SKM-1 treated with dmso at 0.1 percent for 144 hours (cell line): Measurements from ENCODE around the gene CCDC178.
"Not testable (repeated sequence)": the region's sequence is repeated elsewhere in the genome, so short reads cannot be mapped to it uniquely, and the experiment has no call there.

Experiments
- DNase-seq: peaks from one replicate; lab custom pipeline; 2025; ENCODE audit not compliant: unreplicated experiment; lab: John Stamatoyannopoulos, UW

The CCDC178 gene

DNA sequence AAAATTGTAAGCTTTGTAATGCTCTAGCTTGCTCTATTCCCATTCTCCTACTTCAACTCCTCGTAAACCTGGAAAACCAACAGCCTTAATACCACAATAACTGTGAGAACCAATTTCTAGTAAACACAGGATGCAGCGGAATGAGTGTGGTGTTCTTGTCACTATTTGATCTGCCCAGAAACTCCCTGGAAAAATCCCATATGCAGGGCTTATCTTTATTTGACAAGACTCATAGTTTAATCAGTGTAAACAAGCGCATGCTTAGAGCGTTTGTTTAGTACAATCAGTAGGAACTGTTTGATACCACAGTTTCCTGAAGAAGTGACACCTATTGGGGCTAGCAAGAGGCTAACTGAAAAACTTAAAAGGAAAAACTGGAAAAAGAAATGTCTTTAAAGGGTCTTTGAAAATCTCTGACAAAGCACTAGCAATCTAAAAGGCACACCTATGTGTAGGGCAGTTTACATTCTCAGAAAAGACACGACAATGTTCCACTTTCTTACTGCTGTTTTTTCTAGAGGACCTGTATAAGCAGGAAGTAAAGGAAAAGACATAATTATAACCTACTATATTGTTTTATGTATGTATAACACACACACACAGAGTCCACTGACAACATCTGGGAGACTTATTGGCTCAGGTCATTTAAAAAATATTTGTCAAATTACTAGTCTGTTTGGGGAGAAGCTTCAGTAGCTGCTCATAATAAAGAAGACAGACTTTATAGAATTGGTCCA lies 426.3 kb downstream of the CCDC178 start:
- DNase-seq: no peak

DNA sequence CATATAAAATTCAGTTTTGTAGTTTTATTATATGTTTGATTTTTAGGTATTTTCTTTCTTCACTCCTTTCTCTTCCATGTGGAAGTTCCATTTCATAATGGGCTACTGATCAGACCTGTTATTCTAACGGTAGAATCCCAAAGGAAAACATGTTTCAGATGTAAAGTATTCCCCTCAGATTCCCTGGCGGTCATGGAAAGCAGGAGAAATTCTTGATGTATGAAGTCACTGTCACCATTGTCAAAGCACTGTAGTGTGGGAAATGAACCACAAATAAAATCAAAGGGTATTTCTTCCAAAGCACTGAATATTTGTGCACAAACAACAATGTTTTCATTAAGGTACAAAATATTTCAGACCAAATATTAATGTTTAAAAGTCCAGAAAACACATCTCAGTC lies 430.4 kb downstream of the CCDC178 start:
- no peak for DNase-seq

DNA sequence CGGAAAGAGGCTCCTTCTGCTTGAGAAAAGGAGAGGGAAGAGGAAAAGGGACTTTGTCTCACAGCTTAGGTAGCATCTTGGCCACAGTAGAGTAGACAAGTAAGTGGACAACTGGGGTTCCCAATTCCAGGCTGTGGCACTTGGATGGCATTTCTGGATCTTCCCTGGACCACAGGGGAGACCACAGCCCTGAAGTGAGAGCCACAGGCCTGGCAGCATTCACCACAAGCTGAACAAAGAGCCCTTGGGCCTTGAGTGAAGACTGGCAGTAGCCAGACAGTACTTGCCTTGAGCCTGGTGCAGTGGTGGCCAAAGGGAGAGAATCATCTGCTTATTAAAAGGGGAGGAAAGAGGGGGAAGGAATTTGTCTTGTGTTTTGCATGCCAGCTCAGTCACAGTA lies 441.6 kb downstream of the CCDC178 start:
- no peak for DNase-seq

DNA sequence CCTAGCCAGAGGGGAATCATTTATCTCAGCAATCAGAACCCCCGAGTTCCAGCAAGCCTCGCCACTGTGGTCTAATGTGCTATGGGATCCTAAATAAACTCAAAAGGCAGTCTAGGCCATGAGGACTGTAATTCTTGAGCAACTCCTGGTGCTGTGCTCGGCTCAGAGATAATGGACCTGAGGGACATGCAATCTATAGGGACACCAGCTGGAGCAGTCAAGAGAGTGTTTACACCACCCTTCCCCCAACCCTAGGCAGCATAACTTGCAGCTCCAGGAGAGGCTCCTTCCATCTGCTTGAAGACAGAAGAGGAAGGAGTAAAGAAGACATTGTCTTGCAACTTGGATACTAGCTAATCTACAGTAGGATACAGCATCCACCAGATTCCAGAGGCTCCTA lies 442.2 kb downstream of the CCDC178 start:
- no peak for DNase-seq

DNA sequence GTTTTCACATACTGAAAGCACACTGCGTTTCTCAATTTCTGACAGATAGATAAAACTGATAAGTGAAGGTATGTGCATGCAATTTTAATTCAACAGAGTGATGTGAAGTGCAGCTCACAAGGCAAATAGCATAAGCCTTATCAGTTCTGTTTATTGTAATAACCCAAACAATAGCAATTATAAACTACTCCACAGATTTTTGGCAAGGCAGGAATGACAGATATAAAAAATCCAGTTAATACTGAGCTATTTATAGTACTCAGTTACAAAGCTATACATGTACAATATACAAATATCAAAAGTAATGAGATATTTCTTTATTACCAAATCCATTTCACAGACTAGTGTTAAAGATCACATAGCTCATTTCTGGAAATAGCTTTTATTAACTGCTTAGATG lies 456.8 kb downstream of the CCDC178 start:
- no peak for DNase-seq

DNA sequence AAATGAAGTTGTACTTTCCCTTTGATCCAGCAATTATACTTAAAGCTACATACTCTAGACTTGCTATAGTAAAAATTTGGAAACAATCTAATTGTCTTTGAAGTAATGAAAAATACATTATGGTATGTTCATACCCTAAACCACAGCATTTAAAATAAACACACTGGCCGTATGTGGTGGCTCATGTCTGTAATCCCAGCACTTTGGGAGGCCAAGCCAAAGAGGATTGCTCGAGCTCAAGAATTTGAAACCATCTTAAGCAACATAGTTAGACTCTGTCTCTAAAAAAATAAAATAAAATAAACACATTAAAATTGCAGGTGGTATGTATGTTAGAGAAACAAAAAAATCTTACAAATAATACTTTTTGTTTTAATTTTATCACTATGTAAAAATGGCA lies 459.6 kb downstream of the CCDC178 start:
- DNase-seq: no peak

DNA sequence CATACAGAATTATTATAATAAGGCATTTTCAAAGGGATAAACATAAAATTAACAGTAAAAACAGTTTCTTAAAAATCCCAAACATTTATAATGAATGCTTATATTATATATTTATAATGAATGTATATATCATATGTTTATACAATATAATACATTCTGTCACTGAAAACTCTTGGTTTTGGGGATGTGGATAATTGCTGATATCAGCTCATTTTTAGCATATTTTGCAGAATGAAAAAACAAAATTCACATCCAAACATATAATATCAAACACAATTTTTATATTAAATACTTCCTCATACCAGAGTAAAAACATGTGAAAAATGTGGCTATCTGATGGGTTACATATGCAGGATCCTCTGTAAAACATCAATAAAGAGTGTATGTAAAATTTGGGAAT lies 465.0 kb downstream of the CCDC178 start:
- no peak for DNase-seq

DNA sequence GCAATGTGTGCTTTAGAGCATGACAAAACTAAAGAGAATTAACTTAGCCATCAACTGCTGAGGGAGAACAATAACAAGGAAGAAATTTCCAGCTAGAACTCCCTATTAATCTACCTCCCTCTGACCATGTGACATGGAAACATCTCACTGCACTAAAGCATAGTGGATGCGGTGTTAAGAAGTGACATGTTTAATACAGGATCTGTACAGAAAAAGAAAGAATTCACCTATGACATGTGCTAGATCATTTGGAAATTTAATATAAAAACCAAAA lies 465.4 kb downstream of the CCDC178 start:
- DNase-seq: no peak

DNA sequence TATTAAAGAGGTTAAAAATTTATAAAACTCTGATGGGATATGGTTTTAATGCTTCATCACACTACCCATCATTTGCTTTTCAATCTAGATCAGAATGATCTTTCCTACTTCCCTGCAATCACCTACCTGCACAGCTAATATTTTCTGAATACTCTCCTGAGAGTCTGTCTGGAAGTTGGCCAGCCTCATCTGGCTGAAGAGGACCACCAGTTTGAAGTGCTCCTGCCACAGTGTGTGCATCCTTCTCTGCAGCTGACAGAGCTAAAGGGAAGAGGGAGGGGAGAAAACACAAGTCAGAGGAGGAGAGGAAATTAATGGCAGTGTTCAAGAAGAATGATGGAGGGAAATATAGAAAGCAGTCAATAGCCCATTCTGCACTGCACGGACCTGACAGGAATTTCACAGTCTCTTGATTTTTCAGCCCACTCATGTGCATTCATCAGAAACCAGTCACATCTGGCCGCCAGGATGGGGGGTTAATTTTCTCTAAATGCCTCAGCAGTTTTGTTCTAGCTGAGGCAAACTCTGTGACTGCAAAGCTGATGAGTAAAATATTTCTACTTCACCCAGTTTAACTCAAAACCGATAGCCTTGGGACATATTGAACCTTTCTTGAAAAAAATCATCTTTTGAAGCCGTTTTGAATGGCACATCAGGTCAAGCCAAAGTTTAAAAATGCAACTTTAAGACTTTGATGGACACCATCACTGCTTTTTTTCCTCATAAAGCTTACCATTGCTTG lies 465.9 kb downstream of the CCDC178 start:
- DNase-seq: no peak

DNA sequence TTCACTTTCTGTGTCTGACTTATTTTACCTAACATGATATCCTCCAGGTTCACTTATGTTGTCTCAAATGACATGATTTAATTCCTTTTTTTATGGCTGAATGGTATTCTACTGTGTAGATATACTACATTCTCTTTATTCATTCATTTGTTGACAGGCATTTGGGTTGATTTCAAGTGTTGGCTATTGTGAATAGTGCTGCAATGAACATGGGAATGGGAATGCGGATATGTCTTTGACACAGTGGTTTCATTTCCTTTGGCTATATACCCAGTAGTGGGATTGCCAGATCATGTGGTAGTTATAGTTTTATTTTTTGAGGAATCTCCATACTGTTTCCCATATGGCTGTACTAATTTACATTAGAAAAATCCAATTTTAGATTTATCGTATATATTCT lies 472.3 kb downstream of the CCDC178 start:
- no peak for DNase-seq

DNA sequence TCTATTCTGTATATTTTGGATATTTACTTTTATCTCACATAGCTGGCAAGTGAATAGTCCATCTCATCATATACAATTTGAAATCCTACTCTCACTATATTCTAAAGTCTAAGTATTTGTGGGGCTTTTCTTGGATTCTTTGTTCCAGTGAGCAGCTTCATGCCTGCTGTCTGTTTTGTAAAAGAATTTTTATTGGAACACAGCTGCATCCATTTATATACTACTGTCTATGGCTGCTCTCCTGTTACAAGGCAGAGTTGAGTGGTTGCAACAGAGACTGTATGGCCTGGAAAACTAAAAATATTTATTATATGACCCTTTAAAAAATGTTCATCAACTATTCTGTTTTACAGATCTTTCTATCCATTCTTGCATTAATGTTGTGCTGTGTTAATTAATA lies 474.4 kb downstream of the CCDC178 start:
- no peak for DNase-seq

DNA sequence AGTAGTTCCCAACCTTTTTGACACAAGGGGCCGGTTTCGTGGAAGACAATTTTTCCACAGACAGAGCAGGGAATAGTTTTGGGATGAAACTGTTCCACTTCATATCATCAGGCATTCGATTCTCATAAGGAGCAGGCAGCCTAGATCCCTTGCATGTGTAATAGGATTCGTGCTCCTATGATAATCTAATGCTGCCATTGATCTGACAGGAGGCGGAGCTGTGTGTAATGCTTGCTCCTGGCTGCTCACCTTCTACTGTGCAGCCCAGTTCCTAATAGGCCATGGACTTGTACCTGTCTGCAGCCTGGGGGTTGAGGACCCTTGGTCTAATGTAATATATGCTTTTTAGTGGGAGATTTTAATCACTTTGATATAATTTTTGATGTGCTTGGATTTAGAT lies 479.0 kb downstream of the CCDC178 start:
- no peak for DNase-seq

DNA sequence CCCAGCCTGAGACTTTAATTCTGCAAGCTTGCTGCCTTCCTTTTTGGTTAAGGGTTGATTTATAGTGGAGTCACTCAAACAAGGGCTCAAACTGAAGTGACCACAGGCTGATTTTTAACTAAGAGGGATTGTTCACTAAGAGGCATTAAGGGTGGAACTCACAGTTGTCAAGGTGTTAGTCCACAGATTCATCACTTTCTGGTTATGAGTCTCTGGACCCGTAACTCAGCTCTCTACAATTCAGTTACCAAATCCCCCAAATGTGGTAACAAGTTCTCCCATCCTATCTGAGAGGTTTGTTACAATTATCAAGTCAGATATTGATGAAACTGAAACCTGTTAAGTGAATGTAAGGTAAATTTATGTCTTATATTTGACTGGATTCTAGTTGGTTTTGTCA lies 481.8 kb downstream of the CCDC178 start:
- no peak for DNase-seq

DNA sequence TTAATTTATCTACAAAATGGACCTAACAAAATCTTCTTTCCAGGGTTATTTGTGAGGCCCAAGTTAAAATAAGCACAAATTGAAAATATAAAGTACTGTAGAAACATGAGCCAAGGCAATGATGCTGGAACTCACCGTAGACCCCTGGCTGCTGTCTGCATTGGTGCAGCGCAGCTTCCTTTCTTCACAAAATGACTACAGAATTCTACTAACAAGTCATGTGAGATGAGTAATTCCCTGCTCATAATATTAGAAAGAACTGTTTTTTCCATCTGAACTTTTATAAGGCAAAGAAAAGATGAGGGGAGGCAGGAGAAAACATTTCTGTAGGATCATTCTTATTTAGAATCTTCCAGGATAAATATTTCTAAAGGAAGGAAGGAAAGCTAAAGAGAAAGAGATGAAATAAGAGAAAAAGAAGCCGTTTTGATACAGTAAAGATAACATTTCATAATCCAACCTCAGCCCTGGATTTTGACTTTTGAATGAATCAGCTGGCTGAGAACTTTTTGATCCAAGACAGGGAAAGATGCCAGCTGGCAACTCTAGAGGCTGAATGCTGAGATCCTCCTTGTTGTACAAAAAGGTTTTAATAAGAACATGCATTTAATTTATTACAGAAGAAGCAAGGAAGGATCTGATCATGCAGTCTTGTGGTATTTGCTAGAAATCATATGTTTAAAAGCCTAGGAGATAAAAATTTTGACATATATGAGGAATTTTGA lies 483.8 kb downstream of the CCDC178 start:
- no peak for DNase-seq

DNA sequence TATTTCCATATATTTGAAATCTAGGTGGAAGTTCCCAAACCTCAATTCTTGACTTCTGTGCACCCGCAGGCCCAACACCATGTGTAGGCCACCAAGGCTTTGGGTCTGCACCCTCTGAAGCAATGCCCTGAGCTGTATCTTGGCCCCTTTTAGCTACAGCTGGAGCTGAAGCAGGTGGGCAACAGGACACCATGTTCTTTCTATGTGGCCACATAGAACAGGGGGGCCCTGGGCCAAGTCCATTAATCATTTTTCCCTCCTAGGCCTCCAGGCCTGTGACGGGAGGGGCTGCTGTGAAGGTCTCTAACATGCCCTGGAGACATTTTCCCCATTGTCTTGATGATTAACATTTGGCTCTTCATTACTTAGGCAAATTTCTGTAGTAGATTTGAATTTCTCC lies 488.2 kb downstream of the CCDC178 start:
- DNase-seq: not testable (repeated sequence)

DNA sequence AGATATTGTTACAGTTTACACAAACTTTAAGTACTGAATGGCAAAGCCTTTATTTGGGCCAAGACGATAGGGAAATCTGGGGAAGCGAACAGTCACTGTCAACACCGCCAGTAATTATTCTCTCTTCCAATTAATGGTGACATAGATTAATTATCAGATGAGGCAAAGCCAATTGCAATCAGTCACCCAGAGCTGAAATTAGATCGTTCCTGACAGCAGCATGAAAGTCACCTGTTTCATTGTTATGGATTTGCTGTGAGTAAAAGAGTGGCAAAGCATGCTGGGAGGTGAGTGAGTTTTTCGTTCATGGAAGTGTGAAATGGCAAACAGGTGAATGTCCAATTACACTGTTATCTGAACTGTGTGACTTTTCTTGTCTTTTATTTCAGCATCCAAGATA lies 502.9 kb downstream of the CCDC178 start:
- DNase-seq: no peak

DNA sequence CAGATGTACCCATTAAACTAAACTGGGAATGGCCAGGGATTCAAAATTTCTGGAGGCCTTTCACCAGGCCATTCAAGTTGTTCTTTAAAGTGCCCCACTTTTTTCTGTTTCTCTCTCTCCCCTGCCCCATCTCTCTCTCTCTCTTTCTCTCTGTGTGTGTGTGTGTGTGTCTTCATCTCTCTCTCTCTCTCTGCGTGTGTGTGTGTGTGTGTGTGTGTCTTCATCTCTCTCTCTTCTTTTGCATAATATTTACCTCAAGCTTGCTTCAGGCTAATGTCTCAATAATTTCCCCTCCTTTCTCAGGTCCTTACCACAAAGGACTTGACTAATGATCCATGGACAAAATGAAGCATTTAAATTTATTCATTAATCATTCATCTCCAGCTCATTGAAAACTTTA lies 503.5 kb downstream of the CCDC178 start:
- DNase-seq: no peak

DNA sequence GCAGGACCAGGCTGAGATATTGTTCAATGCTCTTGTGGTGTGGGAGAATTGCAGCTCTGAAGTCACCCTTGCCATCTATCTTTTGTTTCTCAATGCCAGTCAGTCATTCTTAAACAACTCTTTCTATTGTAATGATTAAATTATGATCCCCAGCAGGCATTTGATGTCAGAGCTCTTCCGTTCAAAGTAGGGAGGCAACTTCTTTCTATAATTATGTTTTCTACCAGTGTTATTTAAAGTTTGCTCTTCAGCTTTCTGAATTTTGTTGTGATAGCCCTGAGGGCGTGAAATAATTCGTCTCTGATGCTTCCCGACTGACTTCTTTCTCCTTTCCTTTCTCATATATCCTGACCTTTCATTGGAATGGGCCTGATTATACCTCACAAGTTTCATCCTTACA lies 506.3 kb downstream of the CCDC178 start:
- DNase-seq: no peak

DNA sequence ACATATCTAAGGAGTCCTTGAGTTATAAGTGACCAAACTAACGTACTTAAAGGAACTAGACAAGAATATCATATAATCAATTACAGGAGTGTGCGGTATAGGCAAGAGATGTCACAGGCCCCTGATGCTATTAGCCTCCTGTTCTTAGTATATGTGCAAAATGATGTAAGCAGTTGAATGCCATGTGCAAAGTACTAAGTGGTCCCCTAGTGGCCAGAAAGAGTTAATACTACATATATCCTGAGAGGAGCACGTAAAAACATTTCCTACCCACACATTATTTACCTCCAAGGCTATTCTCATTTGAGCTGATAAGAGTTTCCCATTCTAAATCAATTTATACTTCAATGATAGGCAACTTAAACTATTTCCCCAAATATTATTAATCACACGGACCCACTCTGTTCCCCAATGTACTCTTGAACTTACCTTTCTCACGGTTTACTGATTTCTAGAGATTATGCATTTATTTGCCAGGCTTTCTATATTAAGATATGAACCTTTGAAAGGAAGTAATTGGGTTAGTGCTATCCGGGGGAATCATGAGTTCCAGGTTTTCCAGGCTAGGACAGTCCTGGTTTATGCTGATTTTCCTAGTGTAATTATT lies 509.7 kb downstream of the CCDC178 start:
- DNase-seq: peak; percentile 72

DNA sequence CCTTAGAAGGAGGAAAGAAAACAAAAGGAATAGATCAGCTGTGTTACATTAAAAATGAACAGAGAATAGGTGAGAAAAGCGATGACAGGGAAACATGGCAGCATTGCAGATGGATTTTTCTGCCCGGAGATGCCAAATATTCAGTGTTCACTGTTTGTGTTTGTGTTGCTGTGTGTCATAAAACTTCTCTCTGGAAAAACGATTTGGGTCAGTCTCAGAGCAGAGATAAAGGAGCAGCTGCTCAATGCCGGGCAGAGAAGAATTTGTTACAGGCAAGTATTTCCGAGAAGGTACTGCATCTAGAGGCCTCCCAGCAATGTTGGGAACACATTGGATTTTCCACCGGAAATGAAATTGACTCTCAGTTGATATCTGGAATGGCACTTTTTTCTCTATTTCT lies 511.3 kb downstream of the CCDC178 start:
- no peak for DNase-seq

DNA sequence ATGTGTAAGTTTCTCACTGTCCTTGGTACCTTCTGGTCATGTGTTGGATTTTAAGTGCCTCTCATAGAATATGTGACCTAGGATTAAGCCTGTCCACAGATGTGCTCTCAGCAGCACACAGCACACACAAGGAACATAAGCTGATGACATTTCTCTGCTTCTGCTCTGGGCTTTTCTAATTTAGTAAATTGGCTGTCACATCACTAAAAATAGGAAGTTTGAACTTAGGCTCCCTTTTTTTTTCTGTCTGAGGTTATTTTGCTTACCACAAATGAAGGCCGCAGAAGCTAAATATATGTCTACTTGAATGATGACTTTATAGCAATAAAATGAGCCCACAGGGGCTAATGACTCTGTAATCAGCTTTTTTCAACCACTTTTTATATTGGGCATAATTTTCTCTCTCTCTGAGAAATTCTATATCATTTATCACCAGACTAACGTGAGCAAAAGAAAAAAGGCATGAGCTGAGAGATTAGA lies 517.5 kb downstream of the CCDC178 start:
- peak; percentile 68 for DNase-seq
